Astrocyte of the cerebellum (primary cell): ENCODE data around the gene ECPAS.

ENCODE experiments used
- DNase-seq: peaks from one replicate; pipeline ENCODE4 v3.0.0-alpha.2; 2011; ENCODE audit warnings: low read depth
- H3K4me3 ChIP-seq: 2 replicates; pipeline ENCODE4 v1.5.1; 2011; ENCODE audit warnings: mild to moderate bottlenecking, low read depth, low read length, moderate library complexity
- CTCF ChIP-seq: IDR thresholded peaks from 2 replicates; pipeline ENCODE4 v1.5.1; 2012; ENCODE audit warnings: low read length, low read depth, moderate library complexity, mild to moderate bottlenecking; ENCODE audit errors: missing control alignments
- in situ Hi-C: cut with HindIII; loops from 2 replicates; pipeline ENCODE4 v1.10.0; 2017; ENCODE audit warnings: low sequenced_read_pairs

ECPAS gene

GRCh38 chr9:111442360-111443027, 41.7 kb downstream of the ECPAS start:
- H3K4me3 ChIP-seq: no peak overlapping the region
- no peak for DNase-seq
- in situ Hi-C loops: no loop called here
- TF ChIP-seq CTCF: no peak

- DNase-seq: no peak
- in situ Hi-C loops: no loop called here
- TF ChIP-seq CTCF: no peak
- no peak overlapping the region for H3K4me3 ChIP-seq
Observed at GRCh38 chr9:111440226-111440625, 44.0 kb downstream of the ECPAS start.

- in situ Hi-C loops: no loop called here
- no peak overlapping the region for H3K4me3 ChIP-seq
- peak; percentile 64 for DNase-seq
- no peak for TF ChIP-seq CTCF
Observed at GRCh38 chr9:111438541-111439235, 45.5 kb downstream of the ECPAS start.

- TF ChIP-seq CTCF: no peak
Observed at GRCh38 chr9:111436571-111436970, 47.6 kb downstream of the ECPAS start.

GRCh38 chr9:111433082-111433481, 51.1 kb downstream of the ECPAS start:
- in situ Hi-C loops: no loop called here
- no peak for TF ChIP-seq CTCF
- DNase-seq: no peak
- no peak overlapping the region for H3K4me3 ChIP-seq

More at GRCh38 chr9:111436571-111436970, 47.6 kb downstream of the ECPAS start:
- no peak overlapping the region for H3K4me3 ChIP-seq
- in situ Hi-C loops: no loop called here
- no peak for DNase-seq

- in situ Hi-C loops: no loop called here
- H3K4me3 ChIP-seq: no peak overlapping the region
- no peak for TF ChIP-seq CTCF
- DNase-seq: no peak
Observed at GRCh38 chr9:111431684-111432083, 52.5 kb downstream of the ECPAS start.
